IMR-90 (cell line): Measurements from ENCODE around the gene CRYBG2. TPM values are rescaled to one million over a fixed set of nuclear protein-coding genes. Genes with fewer than 3 reads are reported as not detected.

Experiments used
- ATAC-seq: fragments of 200-7000 bp; cut with Tn5 transposase; 2 replicates; pipeline ENCODE4 v1.9.1; 2020; ENCODE audit warnings: low read depth, mild to moderate bottlenecking, moderate library complexity
- BruUV-seq: library from RNA; stranded (reverse); fragments of 400-500 nt; replicated peaks from 2 replicates; lab custom pipeline; 2021; lab: Mats Ljungman, UMichigan
- CTCF ChIA-PET: fragments of 300-600 bp; formaldehyde crosslinking; extraction: SDS; loops from one replicate; lab custom pipeline; 2021; ENCODE audit warnings: antibody characterized with exemption; lab: Yijun Ruan, JAX
- POLR2A ChIA-PET: fragments of 300-600 bp; sonication (Branson Sonifier 250); formaldehyde crosslinking; loops from one replicate; lab custom pipeline; 2022; ENCODE audit warnings: antibody characterized with exemption; ENCODE audit not compliant: unreplicated experiment; lab: Charles Lee
- DNase-seq: peaks from one replicate; pipeline ENCODE4 v3.0.0; 2013
- H2AFZ ChIP-seq: replicated peaks from 2 replicates; pipeline ENCODE3; 2013; ENCODE audit warnings: low read length, mild to moderate bottlenecking; ENCODE audit not compliant: poor library complexity
- H2AK5ac ChIP-seq: 2 replicates; pipeline ENCODE4 v1.6.1; 2013; ENCODE audit warnings: low read depth, low read length, inconsistent platforms
- H2AK9ac ChIP-seq: replicated peaks from 2 replicates; pipeline ENCODE3; 2013; ENCODE audit warnings: mild to moderate bottlenecking, low read depth, low read length, moderate library complexity; ENCODE audit not compliant: poor library complexity
- H2BK120ac ChIP-seq: 2 replicates; pipeline ENCODE4 v1.6.1; 2013; ENCODE audit warnings: low read depth, low read length, inconsistent platforms
- H2BK15ac ChIP-seq: 3 replicates; pipeline ENCODE4 v1.6.1; 2013; ENCODE audit warnings: low read depth, low read length, inconsistent platforms
- H2BK20ac ChIP-seq: 2 replicates; pipeline ENCODE4 v1.6.1; 2013; ENCODE audit warnings: low read depth, mild to moderate bottlenecking, inconsistent platforms, low read length, moderate library complexity
- H2BK5ac ChIP-seq: 2 replicates; pipeline ENCODE4 v1.6.1; 2013; ENCODE audit warnings: mild to moderate bottlenecking, low read depth, low read length, inconsistent platforms; ENCODE audit not compliant: poor library complexity, severe bottlenecking
- H3K14ac ChIP-seq: replicated peaks from 2 replicates; pipeline ENCODE4 v1.6.1; 2013; ENCODE audit warnings: low read depth, low read length, inconsistent platforms
- H3K18ac ChIP-seq: 2 replicates; pipeline ENCODE4 v1.6.1; 2013; ENCODE audit warnings: low read depth, low read length, control low read depth
- H3K23ac ChIP-seq: 2 replicates; pipeline ENCODE4 v1.6.1; 2013; ENCODE audit warnings: low read depth, low read length, inconsistent platforms
- H3K27ac ChIP-seq: 2 replicates; pipeline ENCODE4 v1.5.1; 2013; ENCODE audit warnings: mild to moderate bottlenecking, control low read depth, low read length; ENCODE audit not compliant: insufficient read depth
- H3K27me3 ChIP-seq: 2 replicates; pipeline ENCODE4 v1.6.1; 2013; ENCODE audit warnings: low read length; ENCODE audit not compliant: control insufficient read depth, insufficient read depth
- H3K36me3 ChIP-seq: 2 replicates; pipeline ENCODE4 v1.6.1; 2013; ENCODE audit warnings: low read length, mixed read lengths; ENCODE audit not compliant: control insufficient read depth, insufficient read depth
- H3K4ac ChIP-seq: 2 replicates; pipeline ENCODE4 v1.6.1; 2013; ENCODE audit warnings: low read depth, low read length, inconsistent platforms
- H3K4me1 ChIP-seq: 2 replicates; pipeline ENCODE4 v1.6.1; 2013; ENCODE audit warnings: low read length, mixed read lengths; ENCODE audit not compliant: control insufficient read depth, insufficient read depth
- H3K4me2 ChIP-seq: 2 replicates; pipeline ENCODE4 v1.6.1; 2013; ENCODE audit warnings: low read depth, mild to moderate bottlenecking, control low read depth, low read length, moderate library complexity
- H3K4me3 ChIP-seq: 2 replicates; pipeline ENCODE4 v1.5.1; 2013; ENCODE audit warnings: low read depth, mild to moderate bottlenecking, control low read depth, low read length, moderate library complexity; ENCODE audit not compliant: insufficient read depth
- H3K56ac ChIP-seq: 2 replicates; pipeline ENCODE4 v1.6.1; 2013; ENCODE audit warnings: low read length, inconsistent platforms; ENCODE audit not compliant: insufficient read depth; ENCODE audit errors: extremely low read depth
- H3K79me1 ChIP-seq, 2 experiments: 2 replicates each; pipeline ENCODE4 v1.6.1; 2013; ENCODE audit warnings: low read length in 2 of 2, inconsistent platforms in 1 of 2, low read depth in 1 of 2
- H3K9ac ChIP-seq: 2 replicates; pipeline ENCODE4 v1.6.1; 2013; ENCODE audit warnings: low read depth, low read length, control low read depth
- H3K9me1 ChIP-seq: 2 replicates; pipeline ENCODE4 v1.6.1; 2013; ENCODE audit warnings: low read length, inconsistent platforms; ENCODE audit not compliant: insufficient read depth
- H3K9me3 ChIP-seq: 2 replicates; pipeline ENCODE4 v1.6.1; 2013; ENCODE audit warnings: low read length; ENCODE audit not compliant: control insufficient read depth, insufficient read depth
- H4K20me1 ChIP-seq: 2 replicates; pipeline ENCODE4 v1.6.1; 2013; ENCODE audit warnings: low read length, inconsistent platforms; ENCODE audit not compliant: insufficient read depth
- H4K5ac ChIP-seq: 2 replicates; pipeline ENCODE4 v1.6.1; 2013; ENCODE audit warnings: mild to moderate bottlenecking, low read depth, low read length, control low read depth
- H4K8ac ChIP-seq, 2 experiments: 2 replicates each; pipeline ENCODE4 v1.6.1; 2013; ENCODE audit warnings: low read depth in 2 of 2, low read length in 2 of 2, control low read depth in 1 of 2, inconsistent platforms in 1 of 2
- H4K91ac ChIP-seq: 2 replicates; pipeline ENCODE4 v1.6.1; 2013; ENCODE audit warnings: low read depth, low read length, inconsistent platforms; ENCODE audit not compliant: insufficient read depth
- BHLHE40 ChIP-seq: fragments of 150-350 bp; IDR thresholded peaks from 2 replicates; pipeline ENCODE4 v1.6.1; 2016; ENCODE audit warnings: mild to moderate bottlenecking, low read depth, low read length
- CEBPB ChIP-seq: IDR thresholded peaks from 2 replicates; pipeline ENCODE4 v1.6.1; 2012; ENCODE audit warnings: low read depth, low read length, improper control_type of control experiment
- CHD1 ChIP-seq: IDR thresholded peaks from 2 replicates; pipeline ENCODE4 v1.6.1; 2012; ENCODE audit warnings: low read depth, low read length, improper control_type of control experiment
- CTCF ChIP-seq: conservative IDR thresholded peaks from 2 replicates; pipeline ENCODE4 v1.5.1; 2012; ENCODE audit warnings: mild to moderate bottlenecking, low read depth, low read length, improper control_type of control experiment
- ELK1 ChIP-seq: fragments of 150-350 bp; IDR thresholded peaks from 2 replicates; pipeline ENCODE4 v1.6.1; 2016; ENCODE audit warnings: low read depth, mild to moderate bottlenecking, low read length, moderate library complexity, borderline replicate concordance
- MAZ ChIP-seq: IDR thresholded peaks from 2 replicates; pipeline ENCODE4 v1.6.1; 2012; ENCODE audit warnings: low read depth, mild to moderate bottlenecking, low read length, improper control_type of control experiment, moderate library complexity, borderline replicate concordance
- NFE2L2 ChIP-seq: fragments of 150-350 bp; IDR thresholded peaks from 2 replicates; pipeline ENCODE4 v1.6.1; 2016; ENCODE audit warnings: low read depth, mild to moderate bottlenecking, low read length
- POLR2A ChIP-seq: IDR thresholded peaks from 2 replicates; pipeline ENCODE4 v1.6.1; 2012; ENCODE audit warnings: mild to moderate bottlenecking, low read depth, low read length
- RCOR1 ChIP-seq: IDR thresholded peaks from 2 replicates; pipeline ENCODE4 v1.6.1; 2012; ENCODE audit warnings: mild to moderate bottlenecking, low read length, improper control_type of control experiment; ENCODE audit not compliant: insufficient replicate concordance
- RFX5 ChIP-seq: IDR thresholded peaks from 2 replicates; pipeline ENCODE4 v1.8.0; 2012; ENCODE audit warnings: low read depth, mild to moderate bottlenecking, low read length, moderate library complexity
- SMC3 ChIP-seq: fragments of 150-350 bp; IDR thresholded peaks from 2 replicates; pipeline ENCODE4 v1.6.1; 2016; ENCODE audit warnings: low read depth, mild to moderate bottlenecking, antibody characterized with exemption, low read length, moderate library complexity
- USF2 ChIP-seq: fragments of 150-350 bp; IDR thresholded peaks from 2 replicates; pipeline ENCODE4 v1.6.1; 2017; ENCODE audit warnings: mild to moderate bottlenecking, antibody characterized with exemption, low read length, low read depth
- WGBS, 2 experiments: methylation state at CpG; one replicate each; pipeline versions ENCODE4 v1.1.5 to v1.1.7; 2013; ENCODE audit warnings: missing lambda C conversion rate in 2 of 2; ENCODE audit not compliant: insufficient read length in 1 of 2; ENCODE audit errors: extremely low coverage in 2 of 2; 5-methylcytosine and 5-hydroxymethylcytosine counted together
- dilution Hi-C: fragments of 300-500 bp; cut with HindIII; formaldehyde crosslinking; loops from one replicate; pipeline ENCODE4 v1.14.3; 2018; ENCODE audit warnings: low sequenced_read_pairs; ENCODE audit not compliant: unreplicated experiment
- in situ Hi-C: fragments of 300-500 bp; cut with MboI; formaldehyde crosslinking; loops from 3 replicates; pipeline ENCODE4 v1.14.3; 2019; ENCODE audit warnings: low sequenced_read_pairs, inconsistent platforms, mixed read lengths
- intact Hi-C: fragments of 100-400 bp; cut with micrococcal nuclease; formaldehyde crosslinking; loops from 2 replicates; pipeline ENCODE4 v1.10.0; 2022
- polyA plus RNA-seq, 3 experiments: library from polyadenylated mRNA; depleted of rRNA; stranded (reverse); fragments of >200 nt; gene quantifications; 2 replicates each; pipeline ENCODE4 v1.2.3, GENCODE V29; 2012; ENCODE audit warnings: low replicate concordance in 1 of 3
- total RNA-seq: library from RNA; depleted of rRNA; stranded (reverse); fragments of >200 nt; gene quantifications from 2 replicates; pipeline ENCODE4 v1.2.3, GENCODE V29; 2012

Gene CRYBG2
- total and polyA plus RNA-seq, 2 of the 4 experiments (the other 2 are of a cell fraction) = not detected

- Histone ChIP-seq H3K4me3 (peak within 1 kb of the TSS; percentile 90), H3K4me2 (peak within 1 kb of the TSS; percentile 92), H3K9me3 (no peaks in the 10 kb centered on the region), H2AK5ac (peak within 1 kb of the TSS; percentile 31; the same call in 1 of the 2 replicates), H3K4ac (peak within 1 kb of the TSS; percentile 79), H3K27ac (peak within 1 kb of the TSS; percentile 62), H3K4me1 (peaks cover 14% of the 10 kb centered on the region), H2AFZ (peak within 1 kb of the TSS; percentile 99), H2BK20ac (no peak within 1 kb of the TSS), H2BK5ac (peak within 1 kb of the TSS; percentile 37), H3K18ac (no peak within 1 kb of the TSS), H3K9ac (peak within 1 kb of the TSS; percentile 78), H3K23ac (peak within 1 kb of the TSS; percentile 60), H3K14ac (peak within 1 kb of the TSS; percentile 88), H4K5ac (peak within 1 kb of the TSS; percentile 80), H2BK15ac (peak within 1 kb of the TSS; percentile 16; the same call in 1 of the 3 replicates), H3K56ac (peak within 1 kb of the TSS; percentile 77; the same call in 1 of the 2 replicates), H2AK9ac (peak within 1 kb of the TSS; percentile 87), H4K8ac (peak within 1 kb of the TSS; percentile 92 to 97), H2BK120ac (peak within 1 kb of the TSS; percentile 67), H4K91ac (peak within 1 kb of the TSS; percentile 60; the same call in 1 of the 2 replicates), H3K27me3 (no peaks in the 10 kb centered on the region), H3K79me1 (peaks cover 12 to 34% of the 10 kb centered on the region in 2 experiments; a peak in 3 of 4 replicates), H4K20me1 (no peaks in the 10 kb centered on the region), H3K9me1 (peaks cover 17% of the 10 kb centered on the region), H3K36me3 (no peaks in the 10 kb centered on the region)
- intact Hi-C loops (no loop called here), in situ Hi-C loops (no loop called here), dilution Hi-C loops (no loop called here)
- ChIA-PET CTCF (no interaction called here), POLR2A (interaction anchor here (1.0 kb wide), 1 partner anchor 15 kb away, joined by 14 read pairs; no protein-coding TSS in a partner anchor)
- DNase-seq (peak; percentile 94), ATAC-seq (peak; percentile 99)
- 1% methylated on average over 23 of the region's 51 CpGs; no CpG with 5 or more reads in 1 of the 2 experiments for WGBS, 2 experiments
- no TSS peak for BruUV-seq
- no peak for TF ChIP-seq CEBPB
- no peak for TF ChIP-seq RFX5
- 0 out of 2 replicates have a peak, but pooled peaks have one; percentile 22 for TF ChIP-seq MAZ
- TF ChIP-seq USF2 = no peak
- no peak for TF ChIP-seq CHD1
- no peak for TF ChIP-seq RCOR1
- no peak for TF ChIP-seq ELK1
- TF ChIP-seq NFE2L2 = no peak
- peak; percentile 31; the same call in 1 of the 2 replicates for TF ChIP-seq POLR2A
- no peak for TF ChIP-seq CTCF
- 0 out of 2 replicates have a peak, but pooled peaks have one; percentile 5 for TF ChIP-seq SMC3
- TF ChIP-seq BHLHE40 = peak; percentile 88
Measured at GRCh38 chr1:26306290-26307229, 47.4 kb downstream of the CRYBG2 start, which contains the start of gene UBXN11. UBXN11 (minus strand) TSS chr1:26306636; CDS start chr1:26302883, 3,753 bp downstream.
